Neural cell (in vitro differentiated cells): ENCODE measurements around the gene GATA6.

Experiments used
- EZH2 ChIP-seq: fragments of 200-600, 300-800 bp; shearing (Covaris generic), sonication (generic); IDR thresholded peaks from 2 replicates; pipeline ENCODE4 v1.6.1; 2014; ENCODE audit warnings: antibody characterized with exemption, low read length, borderline replicate concordance, mild to moderate bottlenecking; ENCODE audit not compliant: insufficient read depth, poor library complexity, severe bottlenecking
- POLR2AphosphoS5 ChIP-seq: IDR thresholded peaks from 2 replicates; pipeline ENCODE4 v1.6.1; 2012
- RAD21 ChIP-seq: fragments of 450-650 bp; conservative IDR thresholded peaks from 2 replicates; pipeline ENCODE4 v1.6.1; 2014; ENCODE audit warnings: antibody characterized with exemption, mild to moderate bottlenecking, moderate library complexity
- TAF1 ChIP-seq: IDR thresholded peaks from 2 replicates; pipeline ENCODE4 v1.6.1; 2012; ENCODE audit warnings: low read depth
- TF ChIP-seq, protein P1 (sequence below): fragments of 450-650 bp; IDR thresholded peaks from 2 replicates; pipeline ENCODE4 v1.5.1; 2014; ENCODE audit warnings: antibody characterized with exemption, mild to moderate bottlenecking, moderate library complexity; ENCODE audit not compliant: poor library complexity, severe bottlenecking

DNA sequence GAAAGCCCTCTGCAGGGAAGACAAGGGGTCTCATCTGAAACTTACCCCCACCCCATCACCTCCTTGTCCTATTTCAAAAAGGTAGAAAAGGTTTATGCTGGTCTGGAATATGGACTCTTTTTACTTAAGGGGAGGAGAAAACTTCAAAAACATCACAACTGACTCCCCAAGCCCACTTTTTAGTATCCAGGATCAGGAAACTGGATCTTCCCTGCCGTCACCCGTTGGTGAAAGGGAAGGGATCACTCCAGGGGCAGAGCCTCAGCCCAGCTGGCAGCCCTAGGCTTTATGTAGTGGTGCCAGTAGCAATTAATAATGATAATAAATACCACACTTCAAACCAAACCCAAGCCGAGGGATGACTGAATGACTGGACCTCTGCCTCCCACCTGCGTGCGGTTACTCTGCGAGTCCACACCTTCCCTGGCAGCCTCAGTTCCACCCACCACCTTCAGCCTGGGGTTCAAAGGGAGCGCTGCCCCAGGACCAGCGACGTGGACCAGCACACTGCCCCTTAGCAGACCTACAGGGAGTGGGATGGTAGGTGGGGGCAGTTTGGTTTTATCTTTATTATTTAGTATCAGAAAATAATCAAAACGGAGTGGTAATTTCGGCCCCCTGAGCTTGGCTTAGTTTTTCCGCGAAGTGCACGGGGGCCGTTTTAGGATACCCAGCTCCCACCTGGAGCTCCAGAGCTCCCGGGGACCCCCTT is 4.9 kb upstream of the GATA6 start:
- TF ChIP-seq TAF1 (no peak), RAD21 (no peak), EZH2 (peak; percentile 61), POLR2AphosphoS5 (no peak)
- TF ChIP-seq, protein P1, sequence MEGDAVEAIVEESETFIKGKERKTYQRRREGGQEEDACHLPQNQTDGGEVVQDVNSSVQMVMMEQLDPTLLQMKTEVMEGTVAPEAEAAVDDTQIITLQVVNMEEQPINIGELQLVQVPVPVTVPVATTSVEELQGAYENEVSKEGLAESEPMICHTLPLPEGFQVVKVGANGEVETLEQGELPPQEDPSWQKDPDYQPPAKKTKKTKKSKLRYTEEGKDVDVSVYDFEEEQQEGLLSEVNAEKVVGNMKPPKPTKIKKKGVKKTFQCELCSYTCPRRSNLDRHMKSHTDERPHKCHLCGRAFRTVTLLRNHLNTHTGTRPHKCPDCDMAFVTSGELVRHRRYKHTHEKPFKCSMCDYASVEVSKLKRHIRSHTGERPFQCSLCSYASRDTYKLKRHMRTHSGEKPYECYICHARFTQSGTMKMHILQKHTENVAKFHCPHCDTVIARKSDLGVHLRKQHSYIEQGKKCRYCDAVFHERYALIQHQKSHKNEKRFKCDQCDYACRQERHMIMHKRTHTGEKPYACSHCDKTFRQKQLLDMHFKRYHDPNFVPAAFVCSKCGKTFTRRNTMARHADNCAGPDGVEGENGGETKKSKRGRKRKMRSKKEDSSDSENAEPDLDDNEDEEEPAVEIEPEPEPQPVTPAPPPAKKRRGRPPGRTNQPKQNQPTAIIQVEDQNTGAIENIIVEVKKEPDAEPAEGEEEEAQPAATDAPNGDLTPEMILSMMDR, result no peak
